ENCODE data around the gene CABLES1.

- TF ChIP-seq, protein P1, sequence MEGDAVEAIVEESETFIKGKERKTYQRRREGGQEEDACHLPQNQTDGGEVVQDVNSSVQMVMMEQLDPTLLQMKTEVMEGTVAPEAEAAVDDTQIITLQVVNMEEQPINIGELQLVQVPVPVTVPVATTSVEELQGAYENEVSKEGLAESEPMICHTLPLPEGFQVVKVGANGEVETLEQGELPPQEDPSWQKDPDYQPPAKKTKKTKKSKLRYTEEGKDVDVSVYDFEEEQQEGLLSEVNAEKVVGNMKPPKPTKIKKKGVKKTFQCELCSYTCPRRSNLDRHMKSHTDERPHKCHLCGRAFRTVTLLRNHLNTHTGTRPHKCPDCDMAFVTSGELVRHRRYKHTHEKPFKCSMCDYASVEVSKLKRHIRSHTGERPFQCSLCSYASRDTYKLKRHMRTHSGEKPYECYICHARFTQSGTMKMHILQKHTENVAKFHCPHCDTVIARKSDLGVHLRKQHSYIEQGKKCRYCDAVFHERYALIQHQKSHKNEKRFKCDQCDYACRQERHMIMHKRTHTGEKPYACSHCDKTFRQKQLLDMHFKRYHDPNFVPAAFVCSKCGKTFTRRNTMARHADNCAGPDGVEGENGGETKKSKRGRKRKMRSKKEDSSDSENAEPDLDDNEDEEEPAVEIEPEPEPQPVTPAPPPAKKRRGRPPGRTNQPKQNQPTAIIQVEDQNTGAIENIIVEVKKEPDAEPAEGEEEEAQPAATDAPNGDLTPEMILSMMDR (IDR thresholded peaks at IDR 0.05), result no peak
- TF ChIP-seq POLR2A (IDR thresholded peaks at IDR 0.05) (no peak), EP300 (IDR thresholded peaks at IDR 0.05) (no peak), POLR2AphosphoS5 (IDR thresholded peaks at IDR 0.05) (no peak)
Measured at GRCh38 chr18:23229472-23229871, 94.2 kb downstream of the CABLES1 start.

All from gastroesophageal sphincter (tissue), 3 donors.